Caco-2 (cell line): ENCODE results near the gene SF3A2. TPM values are rescaled to one million over a fixed set of nuclear protein-coding genes. Genes with fewer than 3 reads are reported as not detected.
A peak's percentile ranks its signal among the peaks of the same experiment; 100 is the strongest.

ENCODE experiments used
- BruUV-seq: library from RNA; stranded (reverse); fragments of 400-500 nt; replicated peaks from 2 replicates; lab custom pipeline; 2021; lab: Mats Ljungman, UMichigan
- CTCF ChIA-PET: fragments of 300-600 bp; sonication (Branson Sonifier 250); formaldehyde crosslinking; loops from one replicate; lab custom pipeline; 2022; ENCODE audit warnings: antibody characterized with exemption; lab: Charles Lee
- POLR2A ChIA-PET: fragments of 300-600 bp; sonication (Branson Sonifier 250); formaldehyde crosslinking; loops from one replicate; lab custom pipeline; 2022; ENCODE audit warnings: antibody characterized with exemption; lab: Charles Lee
- DNase-seq, 2 experiments: peaks; one replicate each; pipeline versions ENCODE4 v3.0.0 to v3.0.0-alpha.2; 2020 to 2022
- H3K27me3 ChIP-seq: replicated peaks from 2 replicates; pipeline ENCODE4 v1.6.0; 2011; ENCODE audit warnings: low read length; ENCODE audit not compliant: control insufficient read depth, insufficient read depth
- H3K36me3 ChIP-seq: 2 replicates; pipeline ENCODE4 v1.5.1; 2011; ENCODE audit warnings: low read length; ENCODE audit not compliant: control insufficient read depth, insufficient read depth
- H3K4me1 ChIP-seq: fragments of 250-450 bp; sonication (Bioruptor Pico); 2 replicates; pipeline ENCODE4 v1.5.1; 2020; ENCODE audit warnings: mild to moderate bottlenecking
- H3K4me3 ChIP-seq: 2 replicates; pipeline ENCODE4 v1.5.1; 2011; ENCODE audit warnings: low read depth, mild to moderate bottlenecking, control low read depth, low read length
- H3K9me3 ChIP-seq: fragments of 250-450 bp; sonication (Bioruptor Pico); 2 replicates; pipeline ENCODE4 v1.5.1; 2020; ENCODE audit warnings: mild to moderate bottlenecking, moderate library complexity
- H3K27ac Mint-ChIP-seq: one replicate; pipeline ENCODE4 v1.8.0; 2022; ENCODE audit warnings: mixed read lengths; ENCODE audit not compliant: unreplicated experiment
- H3K27me3 Mint-ChIP-seq: one replicate; pipeline ENCODE4 v1.8.0; 2022; ENCODE audit warnings: mixed read lengths; ENCODE audit not compliant: insufficient read depth, unreplicated experiment
- H3K36me3 Mint-ChIP-seq: one replicate; pipeline ENCODE4 v1.8.0; 2022; ENCODE audit warnings: mild to moderate bottlenecking, mixed read lengths; ENCODE audit not compliant: insufficient read depth, unreplicated experiment
- H3K4me1 Mint-ChIP-seq: one replicate; pipeline ENCODE4 v1.8.0; 2022; ENCODE audit warnings: low read depth, mixed read lengths; ENCODE audit not compliant: unreplicated experiment
- H3K4me3 Mint-ChIP-seq: one replicate; pipeline ENCODE4 v1.8.0; 2022; ENCODE audit warnings: mild to moderate bottlenecking, moderate library complexity, mixed read lengths; ENCODE audit not compliant: unreplicated experiment
- H3K9me3 Mint-ChIP-seq: one replicate; pipeline ENCODE4 v1.8.0; 2022; ENCODE audit warnings: mixed read lengths; ENCODE audit not compliant: unreplicated experiment
- intact Hi-C: fragments of 100-400 bp; cut with micrococcal nuclease; formaldehyde crosslinking; loops from one replicate; pipeline ENCODE4 v1.10.0; 2022; ENCODE audit not compliant: unreplicated experiment
- microRNA-seq: library from miRNA; unstranded; fragments of <30 nt; microRNA quantifications from one replicate; pipeline ENCODE4 v1.2.0, GENCODE V29; 2022
- total RNA-seq: library from RNA; stranded (reverse); gene quantifications from 2 replicates; pipeline ENCODE4 v1.2.3, GENCODE V29; 2022
- TF ChIP-seq, protein P1 (sequence below), 2 experiments: fragments of 200-600 bp in 1 of 2; IDR thresholded peaks; 1 replicate in 1 of 2; 2 replicates in 1 of 2; pipeline versions ENCODE4 v1.5.1 to v1.8.0; 2011 to 2022; ENCODE audit warnings: antibody characterized with exemption in 1 of 2, control low read depth in 1 of 2, inconsistent platforms in 1 of 2, low read depth in 1 of 2, low read length in 1 of 2, mild to moderate bottlenecking in 1 of 2, moderate library complexity in 1 of 2; ENCODE audit not compliant: insufficient read depth in 1 of 2, severe bottlenecking in 1 of 2, unreplicated experiment in 1 of 2

SF3A2 gene
- total RNA-seq, 1 experiment from 2014 or later: 129 TPM

DNA sequence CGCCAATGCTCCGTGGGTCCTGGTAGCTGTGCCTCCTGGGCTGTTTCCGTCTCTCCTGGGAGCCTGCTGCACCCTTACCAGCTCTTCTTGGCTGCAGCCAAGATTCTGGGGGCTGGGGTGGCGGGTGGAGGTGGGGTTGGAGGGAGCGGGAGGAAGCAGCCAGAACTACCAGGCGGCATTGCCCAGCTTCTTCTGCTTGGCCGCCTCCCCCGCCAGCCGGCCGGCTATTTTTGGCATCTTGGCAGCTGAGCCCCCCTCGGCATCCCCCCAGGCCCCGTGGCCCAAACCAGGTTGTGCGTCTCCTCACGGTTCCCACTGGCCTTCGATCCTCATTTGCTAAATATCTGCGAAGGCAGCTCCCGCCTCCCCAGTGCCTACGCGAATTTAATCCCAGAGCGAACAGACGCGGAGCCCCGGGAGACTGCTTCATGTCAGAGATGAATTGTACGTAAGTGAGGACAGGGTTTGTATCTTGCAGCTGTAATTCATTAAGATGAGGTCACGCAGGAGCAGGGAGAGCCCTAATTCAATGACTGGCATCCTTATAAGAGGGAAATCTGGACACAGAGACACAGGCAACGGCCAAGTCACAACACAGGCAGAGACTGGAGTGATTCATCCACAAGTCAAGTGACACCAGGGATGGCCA lies 58.2 kb downstream of the SF3A2 start:
- no peak overlapping the region for H3K4me3 ChIP-seq
- H3K27me3 ChIP-seq: peaks cover 2% of the 10 kb centered on the region; the same call in 1 of the 2 replicates
- Mint-ChIP-seq H3K4me1 (no peaks in the 10 kb centered on the region), H3K27ac (no peak overlapping the region), H3K9me3 (no peaks in the 10 kb centered on the region), H3K27me3 (peaks cover 9% of the 10 kb centered on the region), H3K36me3 (peaks cover 6% of the 10 kb centered on the region), H3K4me3 (no peak overlapping the region)
- H3K36me3 ChIP-seq: no peaks in the 10 kb centered on the region
- no TSS peak for BruUV-seq
- TF ChIP-seq, protein P1, sequence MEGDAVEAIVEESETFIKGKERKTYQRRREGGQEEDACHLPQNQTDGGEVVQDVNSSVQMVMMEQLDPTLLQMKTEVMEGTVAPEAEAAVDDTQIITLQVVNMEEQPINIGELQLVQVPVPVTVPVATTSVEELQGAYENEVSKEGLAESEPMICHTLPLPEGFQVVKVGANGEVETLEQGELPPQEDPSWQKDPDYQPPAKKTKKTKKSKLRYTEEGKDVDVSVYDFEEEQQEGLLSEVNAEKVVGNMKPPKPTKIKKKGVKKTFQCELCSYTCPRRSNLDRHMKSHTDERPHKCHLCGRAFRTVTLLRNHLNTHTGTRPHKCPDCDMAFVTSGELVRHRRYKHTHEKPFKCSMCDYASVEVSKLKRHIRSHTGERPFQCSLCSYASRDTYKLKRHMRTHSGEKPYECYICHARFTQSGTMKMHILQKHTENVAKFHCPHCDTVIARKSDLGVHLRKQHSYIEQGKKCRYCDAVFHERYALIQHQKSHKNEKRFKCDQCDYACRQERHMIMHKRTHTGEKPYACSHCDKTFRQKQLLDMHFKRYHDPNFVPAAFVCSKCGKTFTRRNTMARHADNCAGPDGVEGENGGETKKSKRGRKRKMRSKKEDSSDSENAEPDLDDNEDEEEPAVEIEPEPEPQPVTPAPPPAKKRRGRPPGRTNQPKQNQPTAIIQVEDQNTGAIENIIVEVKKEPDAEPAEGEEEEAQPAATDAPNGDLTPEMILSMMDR (IDR thresholded peaks at IDR 0.05; ENCODE audit: insufficient read depth in 1 of 2, low read depth in 1 of 2, low read length in 1 of 2, severe bottlenecking in 1 of 2, unreplicated experiment in 1 of 2): no peak
- no peak for DNase-seq
- no peaks in the 10 kb centered on the region for H3K9me3 ChIP-seq
- H3K4me1 ChIP-seq: peaks cover 13% of the 10 kb centered on the region
- intact Hi-C loops: no loop called here
- CTCF ChIA-PET: interaction anchor here (0.6 kb wide), 1 partner anchor 468 kb away, joined by 3 read pairs; no protein-coding TSS in a partner anchor
- POLR2A ChIA-PET: interaction anchor here (0.6 kb wide), 1 partner anchor 45 kb away, joined by 5 read pairs; no protein-coding TSS in a partner anchor

DNA sequence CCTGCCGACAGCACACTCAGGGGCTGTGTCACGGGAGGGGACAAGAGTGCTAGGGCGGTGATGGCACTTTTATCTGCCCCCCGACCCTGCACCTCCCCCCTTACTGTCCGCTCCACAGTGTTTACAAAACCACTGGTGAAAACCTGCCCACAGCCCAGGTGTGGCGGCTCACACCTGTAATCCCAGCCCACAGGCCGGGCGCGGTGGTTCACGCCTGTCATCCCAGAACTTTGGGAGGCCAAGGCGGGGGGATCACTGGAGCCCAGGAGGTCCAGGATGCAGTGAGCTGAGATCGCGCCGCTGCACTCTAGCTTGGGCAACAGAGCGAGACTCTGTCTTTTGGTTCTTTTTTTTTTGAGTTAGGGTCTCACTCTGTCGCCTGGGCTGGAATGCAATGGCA lies 59.5 kb downstream of the SF3A2 start:
- H3K4me1 Mint-ChIP-seq: no peaks in the 10 kb centered on the region
- peaks cover 7% of the 10 kb centered on the region for H3K27me3 Mint-ChIP-seq
- CTCF ChIA-PET: no interaction called here
- DNase-seq: no peak
- POLR2A ChIA-PET: no interaction called here
- no peaks in the 10 kb centered on the region for H3K9me3 ChIP-seq
- intact Hi-C loops: no loop called here
- H3K36me3 Mint-ChIP-seq: peaks cover 4% of the 10 kb centered on the region
- H3K4me1 ChIP-seq: peaks cover 3% of the 10 kb centered on the region
- H3K9me3 Mint-ChIP-seq: no peaks in the 10 kb centered on the region
- no peak overlapping the region for H3K27ac Mint-ChIP-seq
- H3K36me3 ChIP-seq: no peaks in the 10 kb centered on the region
- H3K27me3 ChIP-seq: peaks cover 2% of the 10 kb centered on the region; the same call in 1 of the 2 replicates
- H3K4me3 Mint-ChIP-seq: no peak overlapping the region
- no peak overlapping the region for H3K4me3 ChIP-seq
- BruUV-seq: no TSS peak
- TF ChIP-seq, protein P1 (IDR thresholded peaks at IDR 0.05; ENCODE audit: insufficient read depth in 1 of 2, low read depth in 1 of 2, low read length in 1 of 2, severe bottlenecking in 1 of 2, unreplicated experiment in 1 of 2): no peak

Small RNAs within 50 kb of the gene (microRNA-seq; reads per million reads assigned to microRNA genes)
- gene MIR1227 (5.0 reads per million, percentile 34 among the genes with 10 or more reads in this experiment), gene MIR4321 (not detected)

Other genes starting within 250 kb of the SF3A2 start
- 47.0 and 52.2 TPM in 2 replicates for gene BTBD2, start 221.1 kb upstream of the SF3A2 start, total RNA-seq
- gene MKNK2, start 185.6 kb upstream of the SF3A2 start, total RNA-seq: 136 and 162 TPM in 2 replicates
- 10.8 and 11.7 TPM in 2 replicates for gene MOB3A, start 140.5 kb upstream of the SF3A2 start, total RNA-seq
- gene IZUMO4, start 139.9 kb upstream of the SF3A2 start, total RNA-seq: 1.1 and 1.6 TPM in 2 replicates
- gene AP3D1, start 85.3 kb upstream of the SF3A2 start, total RNA-seq: 150 and 151 TPM in 2 replicates
- gene DOT1L, start 72.9 kb upstream of the SF3A2 start, total RNA-seq: 51.8 and 55.6 TPM in 2 replicates
- gene PLEKHJ1, start 495 bp upstream of the SF3A2 start, total RNA-seq: 119 TPM in 2 replicates
- 19.3 and 19.4 TPM in 2 replicates for gene AMH, start 12.5 kb downstream of the SF3A2 start, total RNA-seq
- not detected in 2 replicates for gene JSRP1, start 19.6 kb downstream of the SF3A2 start, total RNA-seq
- not detected in 2 replicates for gene PEAK3, start 45.4 kb downstream of the SF3A2 start, total RNA-seq
- gene LINGO3, start 71.3 kb downstream of the SF3A2 start, total RNA-seq: 1.3 and 1.4 TPM in 2 replicates
- 141 and 152 TPM in 2 replicates for gene LSM7, start 91.8 kb downstream of the SF3A2 start, total RNA-seq
- gene SPPL2B, start 91.9 kb downstream of the SF3A2 start, total RNA-seq: 90.6 and 92.3 TPM in 2 replicates
- gene TMPRSS9, start 123.4 kb downstream of the SF3A2 start, total RNA-seq: 0.49 and 0.66 TPM in 2 replicates
- gene TIMM13, start 190.8 kb downstream of the SF3A2 start, total RNA-seq: 200 and 217 TPM in 2 replicates
- gene LMNB2, start 220.1 kb downstream of the SF3A2 start, total RNA-seq: 128 and 130 TPM in 2 replicates
- 20.2 and 23.8 TPM in 2 replicates for gene GADD45B, start 239.3 kb downstream of the SF3A2 start, total RNA-seq